ENCODE data around the gene PRRX1. TPM values are rescaled to one million over a fixed set of nuclear protein-coding genes. Genes with fewer than 3 reads are reported as not detected.

PRRX1 gene
- total RNA-seq, 1 experiment from 2014 or later, result 4.5 TPM

GRCh38 chr1:170714938-170715337 is 51.0 kb downstream of the PRRX1 start:
- POLR2A ChIA-PET (ENCODE audit: low non-redundant PET), result no interaction called here
- peaks cover 20% of the 10 kb centered on the region for H3K4me1 ChIP-seq (ENCODE audit: insufficient read depth, low read length, poor library complexity, severe bottlenecking)
- intact Hi-C loops (cut with micrococcal nuclease; ENCODE audit: unreplicated experiment), result loop anchor here (2.0 kb wide), 1 partner anchor 224 kb away; no protein-coding TSS in a partner anchor
- CTCF ChIA-PET, result no interaction called here
- H3K9me3 ChIP-seq (ENCODE audit: low read depth, low read length, poor library complexity, severe bottlenecking), result peaks cover 8% of the 10 kb centered on the region
- H3K27me3 ChIP-seq (replicated peaks; ENCODE audit: insufficient read depth, low read depth, low read length, poor library complexity), result peaks cover 57% of the 10 kb centered on the region
- no peak overlapping the region for H3K27ac ChIP-seq (ENCODE audit: low read depth, low read length, poor library complexity, severe bottlenecking)
- no peak overlapping the region for H3K4me3 ChIP-seq (ENCODE audit: low read depth, low read length, poor library complexity, severe bottlenecking)
- TF ChIP-seq, protein P1, sequence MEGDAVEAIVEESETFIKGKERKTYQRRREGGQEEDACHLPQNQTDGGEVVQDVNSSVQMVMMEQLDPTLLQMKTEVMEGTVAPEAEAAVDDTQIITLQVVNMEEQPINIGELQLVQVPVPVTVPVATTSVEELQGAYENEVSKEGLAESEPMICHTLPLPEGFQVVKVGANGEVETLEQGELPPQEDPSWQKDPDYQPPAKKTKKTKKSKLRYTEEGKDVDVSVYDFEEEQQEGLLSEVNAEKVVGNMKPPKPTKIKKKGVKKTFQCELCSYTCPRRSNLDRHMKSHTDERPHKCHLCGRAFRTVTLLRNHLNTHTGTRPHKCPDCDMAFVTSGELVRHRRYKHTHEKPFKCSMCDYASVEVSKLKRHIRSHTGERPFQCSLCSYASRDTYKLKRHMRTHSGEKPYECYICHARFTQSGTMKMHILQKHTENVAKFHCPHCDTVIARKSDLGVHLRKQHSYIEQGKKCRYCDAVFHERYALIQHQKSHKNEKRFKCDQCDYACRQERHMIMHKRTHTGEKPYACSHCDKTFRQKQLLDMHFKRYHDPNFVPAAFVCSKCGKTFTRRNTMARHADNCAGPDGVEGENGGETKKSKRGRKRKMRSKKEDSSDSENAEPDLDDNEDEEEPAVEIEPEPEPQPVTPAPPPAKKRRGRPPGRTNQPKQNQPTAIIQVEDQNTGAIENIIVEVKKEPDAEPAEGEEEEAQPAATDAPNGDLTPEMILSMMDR (conservative IDR thresholded peaks at IDR 0.05; ENCODE audit: low read depth, low read length), result no peak
- no peak for TF ChIP-seq EZH2 (IDR thresholded peaks at IDR 0.05; ENCODE audit: borderline replicate concordance, low read depth, low read length, poor library complexity, severe bottlenecking)
- DNase-seq (ENCODE audit: low spot score), result no peak
- no TSS peak for BruUV-seq (replicated peaks)
- no peaks in the 10 kb centered on the region for H3K36me3 ChIP-seq (ENCODE audit: insufficient read depth, low read length, poor library complexity, severe bottlenecking)

GRCh38 chr1:170716835-170717429 is 53.0 kb downstream of the PRRX1 start:
- no peak for TF ChIP-seq EZH2 (IDR thresholded peaks at IDR 0.05; ENCODE audit: borderline replicate concordance, low read depth, low read length, poor library complexity, severe bottlenecking)
- TF ChIP-seq, protein P1 (conservative IDR thresholded peaks at IDR 0.05; ENCODE audit: low read depth, low read length), result no peak
- Histone ChIP-seq H3K27ac (ENCODE audit: low read depth, low read length, poor library complexity, severe bottlenecking) (no peak overlapping the region), H3K4me1 (ENCODE audit: insufficient read depth, low read length, poor library complexity, severe bottlenecking) (peaks cover 20% of the 10 kb centered on the region), H3K36me3 (ENCODE audit: insufficient read depth, low read length, poor library complexity, severe bottlenecking) (no peaks in the 10 kb centered on the region), H3K27me3 (replicated peaks; ENCODE audit: insufficient read depth, low read depth, low read length, poor library complexity) (peaks cover 38% of the 10 kb centered on the region), H3K9me3 (ENCODE audit: low read depth, low read length, poor library complexity, severe bottlenecking) (peaks cover 2% of the 10 kb centered on the region), H3K4me3 (ENCODE audit: low read depth, low read length, poor library complexity, severe bottlenecking) (no peak overlapping the region)
- ChIA-PET CTCF (no interaction called here), POLR2A (ENCODE audit: low non-redundant PET) (no interaction called here)
- no TSS peak for BruUV-seq (replicated peaks)
- no peak for DNase-seq (ENCODE audit: low spot score)
- intact Hi-C loops (cut with micrococcal nuclease; ENCODE audit: unreplicated experiment), result no loop called here

DNA sequence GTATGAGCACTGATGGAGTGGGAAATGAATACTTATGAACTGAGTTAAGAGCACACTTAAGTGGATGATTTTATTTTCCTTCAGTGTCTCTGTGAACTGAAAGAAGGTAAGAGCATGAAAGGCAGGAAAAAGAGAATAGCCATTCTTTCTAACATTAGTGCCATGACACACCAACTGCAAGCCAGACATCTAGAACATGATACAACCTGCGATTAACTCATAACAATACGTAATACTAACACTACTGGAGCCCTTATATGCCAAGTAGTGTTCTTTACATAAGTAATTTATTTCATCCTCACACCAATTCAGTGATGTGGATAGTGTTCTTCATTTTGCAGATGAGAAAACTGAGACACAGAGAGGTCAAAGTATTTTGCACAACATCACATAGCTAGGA is 56.7 kb downstream of the PRRX1 start:
- H3K4me1 ChIP-seq (ENCODE audit: insufficient read depth, low read length, poor library complexity, severe bottlenecking), result no peaks in the 10 kb centered on the region
- no TSS peak for BruUV-seq (replicated peaks)
- no peak overlapping the region for H3K4me3 ChIP-seq (ENCODE audit: low read depth, low read length, poor library complexity, severe bottlenecking)
- POLR2A ChIA-PET (ENCODE audit: low non-redundant PET), result no interaction called here
- intact Hi-C loops (cut with micrococcal nuclease; ENCODE audit: unreplicated experiment), result no loop called here
- H3K27ac ChIP-seq (ENCODE audit: low read depth, low read length, poor library complexity, severe bottlenecking), result no peak overlapping the region
- no peaks in the 10 kb centered on the region for H3K9me3 ChIP-seq (ENCODE audit: low read depth, low read length, poor library complexity, severe bottlenecking)
- DNase-seq (ENCODE audit: low spot score), result no peak
- CTCF ChIA-PET, result no interaction called here
- H3K36me3 ChIP-seq (ENCODE audit: insufficient read depth, low read length, poor library complexity, severe bottlenecking), result no peaks in the 10 kb centered on the region
- TF ChIP-seq, protein P1 (conservative IDR thresholded peaks at IDR 0.05; ENCODE audit: low read depth, low read length), result no peak
- H3K27me3 ChIP-seq (replicated peaks; ENCODE audit: insufficient read depth, low read depth, low read length, poor library complexity), result peaks cover 32% of the 10 kb centered on the region
